ENCODE measurements around the gene PCDHA1.

GRCh38 chr5:140988608-140989007 lies 202.7 kb downstream of the PCDHA1 start:
- TF ChIP-seq POLR2A (IDR thresholded peaks at IDR 0.05), result no peak
- TF ChIP-seq CTCF (IDR thresholded peaks at IDR 0.05), result no peak
